ENCODE measurements around the gene FGF14.

GRCh38 chr13:102132777-102133295 is 269.0 kb downstream of the FGF14 start:
- TF ChIP-seq POLR2A (IDR thresholded peaks at IDR 0.05; ENCODE audit: low read depth, low read length) (no peak), BHLHE40 (IDR thresholded peaks at IDR 0.05; ENCODE audit: low read depth, low read length) (no peak), RAD21 (IDR thresholded peaks at IDR 0.05; ENCODE audit: low read length) (no peak), CTCF (conservative IDR thresholded peaks at IDR 0.05; ENCODE audit: low read depth, low read length) (no peak), RCOR1 (IDR thresholded peaks at IDR 0.05; ENCODE audit: insufficient replicate concordance, low read length) (no peak), CEBPB (IDR thresholded peaks at IDR 0.05; ENCODE audit: low read depth, low read length) (peak; percentile 36), ELK1 (IDR thresholded peaks at IDR 0.05; ENCODE audit: borderline replicate concordance, low read depth, low read length) (no peak)

Measured in IMR-90 (cell line).